WI38 (cell line): ENCODE results near the gene KLHL14.

Experiments used
- H3K4me3 ChIP-seq: 2 replicates; pipeline ENCODE4 v1.5.1; 2011; ENCODE audit warnings: low read depth, mild to moderate bottlenecking, control low read depth, low read length
- TF ChIP-seq, protein P1 (sequence below): IDR thresholded peaks from 2 replicates; pipeline ENCODE4 v1.5.1; 2012; ENCODE audit warnings: low read depth, mild to moderate bottlenecking, control low read depth, low read length

The KLHL14 gene

DNA sequence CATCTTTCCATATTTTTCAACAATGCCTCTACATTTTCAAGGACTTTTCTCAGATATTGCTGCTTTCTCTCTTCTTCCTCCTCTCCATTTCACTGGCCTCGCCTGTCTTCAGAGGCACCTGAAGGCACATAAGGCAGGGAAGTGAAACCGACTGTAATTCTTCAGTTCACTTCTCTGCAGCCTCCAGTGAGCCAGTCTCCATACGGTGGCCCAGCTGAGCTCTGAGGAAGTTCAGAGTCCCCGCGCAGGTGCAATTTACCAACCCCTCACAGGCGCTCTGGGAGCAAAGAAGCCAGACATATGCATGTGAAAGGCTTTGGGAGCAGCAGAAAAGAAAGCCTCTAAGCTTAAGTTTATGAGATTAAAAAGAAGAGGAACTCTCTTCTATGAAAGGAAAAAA lies 12.4 kb downstream of the KLHL14 start:
- TF ChIP-seq, protein P1, sequence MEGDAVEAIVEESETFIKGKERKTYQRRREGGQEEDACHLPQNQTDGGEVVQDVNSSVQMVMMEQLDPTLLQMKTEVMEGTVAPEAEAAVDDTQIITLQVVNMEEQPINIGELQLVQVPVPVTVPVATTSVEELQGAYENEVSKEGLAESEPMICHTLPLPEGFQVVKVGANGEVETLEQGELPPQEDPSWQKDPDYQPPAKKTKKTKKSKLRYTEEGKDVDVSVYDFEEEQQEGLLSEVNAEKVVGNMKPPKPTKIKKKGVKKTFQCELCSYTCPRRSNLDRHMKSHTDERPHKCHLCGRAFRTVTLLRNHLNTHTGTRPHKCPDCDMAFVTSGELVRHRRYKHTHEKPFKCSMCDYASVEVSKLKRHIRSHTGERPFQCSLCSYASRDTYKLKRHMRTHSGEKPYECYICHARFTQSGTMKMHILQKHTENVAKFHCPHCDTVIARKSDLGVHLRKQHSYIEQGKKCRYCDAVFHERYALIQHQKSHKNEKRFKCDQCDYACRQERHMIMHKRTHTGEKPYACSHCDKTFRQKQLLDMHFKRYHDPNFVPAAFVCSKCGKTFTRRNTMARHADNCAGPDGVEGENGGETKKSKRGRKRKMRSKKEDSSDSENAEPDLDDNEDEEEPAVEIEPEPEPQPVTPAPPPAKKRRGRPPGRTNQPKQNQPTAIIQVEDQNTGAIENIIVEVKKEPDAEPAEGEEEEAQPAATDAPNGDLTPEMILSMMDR: no peak
- H3K4me3 ChIP-seq: no peak overlapping the region

DNA sequence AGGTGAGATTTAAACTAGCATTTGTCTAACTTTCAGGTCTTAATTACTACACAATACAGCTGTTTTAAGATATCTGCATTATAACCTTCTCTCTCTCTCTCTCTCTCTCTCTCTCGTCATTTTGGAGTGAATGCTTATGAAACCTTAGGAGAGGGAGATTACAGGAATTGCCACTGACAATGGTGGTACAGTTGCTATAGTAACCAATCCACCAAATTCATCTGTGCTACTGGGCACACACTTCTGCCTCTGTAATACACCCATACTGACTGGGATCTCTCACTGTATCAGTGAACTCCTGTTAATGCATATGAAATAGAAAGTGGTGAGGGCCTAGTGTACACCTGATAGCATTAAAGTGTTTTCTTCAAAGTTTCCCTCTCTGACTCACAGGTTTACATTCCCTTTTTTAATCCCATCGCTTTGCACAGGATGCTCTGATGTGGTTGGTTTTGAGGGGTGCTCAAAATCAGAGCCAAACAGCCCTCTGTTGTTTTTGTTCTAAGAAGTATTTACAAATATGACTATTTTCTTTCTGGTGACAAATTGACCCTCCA lies 13.1 kb downstream of the KLHL14 start:
- TF ChIP-seq, protein P1: no peak
- H3K4me3 ChIP-seq: no peak overlapping the region

DNA sequence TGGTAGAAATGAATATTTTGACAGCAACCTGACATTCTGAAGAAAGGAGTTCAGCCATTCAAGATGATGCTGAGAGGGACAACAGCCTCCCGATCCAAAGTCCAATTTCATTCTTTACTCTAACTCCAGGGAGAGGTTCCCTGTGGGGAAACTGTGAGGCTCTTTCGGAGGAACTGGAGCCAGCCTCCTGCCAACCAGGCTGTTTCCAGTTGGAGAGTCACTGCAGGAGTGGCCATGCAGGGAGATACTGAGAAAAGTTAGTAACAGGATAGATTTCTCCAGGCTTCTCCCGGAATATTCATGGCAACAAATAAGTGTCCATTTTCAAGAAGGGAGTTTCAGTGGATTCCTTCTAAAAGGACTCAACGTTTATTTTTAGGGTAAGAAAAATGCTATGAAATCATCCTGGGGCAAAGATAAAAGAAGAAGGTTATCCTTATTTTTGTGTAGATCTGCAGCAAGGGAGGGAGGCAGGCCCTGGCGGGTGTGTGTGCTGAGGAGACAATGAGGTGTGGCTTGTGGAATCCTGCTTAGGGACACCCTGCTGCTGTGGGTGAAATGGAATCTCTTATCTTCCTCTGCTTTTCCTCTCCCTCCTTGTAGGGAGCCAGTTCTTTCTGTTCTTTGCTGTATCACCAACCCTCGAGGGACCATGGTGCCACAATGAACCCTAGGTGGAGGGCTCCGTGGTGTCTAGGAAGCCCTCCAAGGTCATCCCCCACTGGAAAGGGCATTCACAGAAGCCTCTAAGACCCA lies 18.1 kb downstream of the KLHL14 start:
- TF ChIP-seq, protein P1: no peak

DNA sequence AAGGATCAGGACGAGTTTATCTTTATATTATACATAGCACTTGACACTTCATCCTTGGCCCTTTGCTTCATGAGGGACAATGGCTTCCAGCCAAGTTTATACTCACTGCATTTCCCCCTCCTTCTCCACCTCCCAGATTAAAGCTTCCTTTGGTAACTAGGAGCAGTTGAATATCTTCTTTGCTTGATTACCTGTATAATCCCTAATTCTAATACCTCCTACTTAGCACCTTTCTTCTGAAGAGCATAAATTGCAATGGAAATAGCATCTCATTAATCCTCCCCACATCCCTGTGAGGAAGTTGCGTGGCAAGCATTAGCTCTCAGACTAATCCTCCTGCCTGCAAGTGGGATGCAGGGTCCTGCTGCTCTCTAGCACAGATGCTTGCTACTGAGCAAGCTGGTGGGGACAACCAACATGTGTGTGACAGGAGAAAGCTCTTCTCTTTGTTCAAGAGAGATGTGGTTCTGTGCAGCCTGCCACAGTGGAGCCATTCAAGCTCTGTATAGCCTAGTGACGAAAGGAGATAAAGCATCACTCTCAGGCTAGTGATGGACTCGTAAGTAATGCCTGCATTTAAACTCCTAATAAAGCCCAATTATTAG lies 19.1 kb downstream of the KLHL14 start:
- H3K4me3 ChIP-seq: no peak overlapping the region
- TF ChIP-seq, protein P1: no peak

More for the DNA sequence above, 18.1 kb downstream of the KLHL14 start:
- H3K4me3 ChIP-seq: no peak overlapping the region

DNA sequence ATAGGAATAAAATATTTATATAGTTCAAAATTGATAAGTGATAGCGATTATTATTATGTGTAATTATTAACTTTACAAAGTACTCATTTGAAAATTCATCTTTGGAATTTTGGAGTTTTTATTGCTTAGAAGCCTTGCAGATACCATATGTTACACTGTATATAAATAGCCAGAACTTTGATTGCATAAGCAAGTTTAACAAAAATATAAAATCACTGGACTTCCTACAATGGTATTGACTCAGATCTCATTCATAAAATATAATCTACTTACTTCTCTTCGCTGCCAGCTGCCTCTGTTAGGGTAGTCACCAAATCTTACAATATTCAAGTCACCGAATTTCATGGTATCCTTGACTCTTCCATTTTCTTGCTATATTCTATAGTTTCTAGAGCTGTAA lies 22.5 kb downstream of the KLHL14 start:
- no peak overlapping the region for H3K4me3 ChIP-seq
- TF ChIP-seq, protein P1: no peak

DNA sequence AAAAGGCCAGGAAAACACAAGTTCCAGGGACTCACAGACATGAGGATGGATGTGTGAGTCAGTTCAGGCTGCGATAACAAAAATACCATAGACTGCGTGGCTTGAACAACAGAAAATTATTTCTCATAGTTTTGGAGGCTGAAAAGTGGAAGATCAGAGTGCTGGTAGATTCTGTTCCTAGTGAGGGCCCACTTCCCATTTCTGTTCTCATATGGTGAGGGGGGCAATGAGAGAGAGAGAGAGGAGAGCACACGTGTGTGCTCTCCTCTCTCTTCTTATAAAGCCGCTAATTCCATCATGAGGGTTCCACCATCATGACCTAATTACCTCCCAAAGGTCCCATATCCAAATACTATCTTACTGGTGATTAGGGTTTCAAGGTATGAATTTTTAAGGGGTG lies 23.0 kb downstream of the KLHL14 start:
- TF ChIP-seq, protein P1: no peak
- no peak overlapping the region for H3K4me3 ChIP-seq

DNA sequence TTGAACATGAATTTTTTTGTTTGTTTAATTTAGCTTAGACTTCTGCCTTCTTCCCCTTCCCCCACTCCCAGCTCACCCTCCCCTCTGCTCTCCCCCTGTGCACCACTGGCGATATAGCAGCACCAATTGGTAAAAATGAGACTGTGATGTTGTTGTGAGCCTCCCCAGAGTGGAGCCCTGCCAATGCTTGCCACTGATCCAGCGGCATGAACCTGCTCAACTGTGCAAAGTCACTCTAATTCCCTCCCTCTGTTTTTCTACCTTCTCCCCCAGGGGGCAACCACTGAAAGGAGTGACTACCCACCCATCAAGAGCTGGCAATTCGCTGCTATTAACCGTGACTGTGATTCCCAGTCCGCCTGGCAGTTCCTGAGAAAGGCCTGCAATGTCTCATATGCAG lies 30.2 kb downstream of the KLHL14 start:
- no peak overlapping the region for H3K4me3 ChIP-seq
- TF ChIP-seq, protein P1: no peak
